ENCODE measurements around the gene RRAS2. TPM values are rescaled to one million over a fixed set of nuclear protein-coding genes. Genes with fewer than 3 reads are reported as not detected.

RRAS2 gene
- total RNA-seq, 2 experiments from 2014 or later: 54.8 to 60.0 TPM

DNA sequence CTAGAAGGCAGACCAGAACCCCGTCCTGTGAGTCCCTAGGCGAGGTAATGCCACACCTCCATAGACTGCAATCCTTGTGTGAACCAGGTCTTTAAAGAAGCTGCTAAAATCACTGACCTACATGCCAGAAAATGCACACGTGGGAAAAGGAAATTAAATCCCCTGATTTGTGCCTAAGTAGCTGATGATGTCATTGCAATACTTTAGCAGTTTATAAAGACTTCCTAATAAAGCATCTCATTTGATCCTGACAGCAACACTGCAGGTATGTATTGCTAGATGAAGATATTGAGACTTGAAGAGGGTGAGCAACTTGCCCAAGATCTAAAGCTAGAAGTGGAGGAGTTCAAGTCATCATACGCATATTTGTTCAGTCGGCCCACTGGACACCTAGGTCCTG lies 107.2 kb downstream of the RRAS2 start:
- H3K4me1 Mint-ChIP-seq: peaks cover 19% of the 10 kb centered on the region
- H3K4me3 Mint-ChIP-seq: no peak overlapping the region
- ATAC-seq (ENCODE audit: low read depth) (no peak), DNase-seq (no peak)
- H3K36me3 Mint-ChIP-seq: no peaks in the 10 kb centered on the region
- POLR2A ChIA-PET: no interaction called here
- no peaks in the 10 kb centered on the region for H3K9me3 Mint-ChIP-seq
- no peak overlapping the region for H3K27ac Mint-ChIP-seq
- peaks cover 6% of the 10 kb centered on the region for H3K27me3 Mint-ChIP-seq

DNA sequence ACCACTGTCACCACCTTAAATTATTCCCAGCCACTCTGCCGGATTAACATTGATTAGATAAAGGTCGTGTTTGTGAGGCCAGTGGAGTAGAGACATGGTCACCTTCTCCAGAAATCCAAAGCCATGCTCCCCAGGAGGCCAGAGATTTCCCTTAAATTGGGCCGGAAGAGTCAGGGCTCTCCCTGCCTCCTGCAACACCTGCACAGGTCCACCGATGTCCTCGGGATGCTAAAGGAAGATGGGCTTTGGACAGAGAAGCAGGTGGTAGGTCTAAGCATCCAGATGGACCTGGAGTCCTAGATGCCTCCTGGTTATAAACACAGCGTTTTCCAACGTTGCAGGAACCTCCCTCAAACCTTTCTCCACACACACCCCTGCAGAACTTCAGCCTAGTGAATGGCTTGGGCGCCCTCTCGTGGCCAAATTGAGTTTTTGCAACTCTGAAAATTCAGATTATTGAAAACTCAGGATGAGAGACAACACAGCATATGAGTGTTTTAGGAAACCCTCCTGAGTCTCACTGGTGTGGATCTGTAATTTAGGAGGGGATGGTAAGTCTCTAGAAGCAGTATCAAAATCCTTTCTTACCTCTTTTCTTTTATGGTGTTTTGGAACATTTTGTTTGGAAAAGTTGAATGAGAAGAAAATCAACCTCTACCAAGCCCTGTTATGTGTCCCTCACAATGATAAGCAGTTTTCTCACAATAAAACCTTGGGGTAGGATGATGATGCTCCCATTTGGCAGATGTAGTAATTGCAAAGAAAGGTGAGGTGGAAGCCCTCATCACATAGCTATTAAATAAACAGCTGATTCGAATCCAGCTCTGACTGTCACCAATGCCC lies 109.6 kb downstream of the RRAS2 start:
- ATAC-seq (ENCODE audit: low read depth): peak; percentile 38
- Mint-ChIP-seq H3K36me3 (no peaks in the 10 kb centered on the region), H3K27ac (no peak overlapping the region), H3K9me3 (no peaks in the 10 kb centered on the region), H3K27me3 (peaks cover 12% of the 10 kb centered on the region), H3K4me1 (peaks cover 20% of the 10 kb centered on the region), H3K4me3 (peak overlapping the region; percentile 57)
- POLR2A ChIA-PET: no interaction called here
- DNase-seq: peak; percentile 77

DNA sequence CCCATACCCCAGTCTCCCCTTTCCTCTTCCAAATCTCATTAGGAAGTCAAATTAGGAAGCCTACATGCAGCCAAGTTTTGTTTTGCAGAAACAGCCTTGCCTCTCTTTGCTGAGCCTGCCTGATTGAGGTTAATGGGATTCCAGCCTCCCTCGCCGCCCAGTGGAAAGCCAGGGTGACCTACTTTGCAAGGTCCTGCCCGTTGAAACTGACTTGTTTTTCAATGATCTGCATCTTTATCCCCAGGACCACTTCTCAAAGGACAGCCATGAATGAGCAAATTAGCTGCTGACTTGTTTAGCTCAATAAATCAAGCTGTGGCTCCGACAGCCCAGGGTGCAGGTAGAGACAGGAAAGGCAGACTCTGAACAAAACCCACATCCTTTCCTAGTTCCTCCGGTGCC lies 110.4 kb downstream of the RRAS2 start:
- DNase-seq (no peak), ATAC-seq (ENCODE audit: low read depth) (peak; percentile 69)
- peaks cover 12% of the 10 kb centered on the region for H3K27me3 Mint-ChIP-seq
- no peak overlapping the region for H3K27ac Mint-ChIP-seq
- peak overlapping the region; percentile 57 for H3K4me3 Mint-ChIP-seq
- H3K4me1 Mint-ChIP-seq: peaks cover 20% of the 10 kb centered on the region
- no peaks in the 10 kb centered on the region for H3K36me3 Mint-ChIP-seq
- H3K9me3 Mint-ChIP-seq: no peaks in the 10 kb centered on the region
- POLR2A ChIA-PET: no interaction called here

DNA sequence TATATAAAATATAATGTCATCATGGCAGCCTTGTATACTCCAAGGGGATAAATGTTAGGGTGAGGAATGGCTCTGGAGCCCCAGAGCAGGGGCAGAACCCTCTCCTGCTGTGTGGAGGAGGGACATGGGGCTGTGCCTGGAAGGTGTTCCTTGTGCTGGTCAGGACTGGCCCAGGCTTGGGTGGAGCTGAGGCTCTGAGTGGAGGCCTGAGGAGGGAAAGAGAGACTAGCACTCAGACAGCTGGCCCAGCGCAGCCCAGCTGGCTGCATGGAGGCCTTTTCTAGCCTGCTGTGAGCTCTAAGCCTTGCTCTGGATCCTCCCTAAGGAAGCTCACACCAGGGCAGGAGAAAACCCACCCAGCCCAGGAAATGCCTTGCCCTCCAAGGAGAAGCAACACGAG lies 113.5 kb downstream of the RRAS2 start:
- Mint-ChIP-seq H3K4me1 (peaks cover 20% of the 10 kb centered on the region), H3K27me3 (peaks cover 10% of the 10 kb centered on the region), H3K9me3 (no peaks in the 10 kb centered on the region), H3K27ac (no peak overlapping the region), H3K36me3 (no peaks in the 10 kb centered on the region), H3K4me3 (no peak overlapping the region)
- POLR2A ChIA-PET: no interaction called here
- DNase-seq (no peak), ATAC-seq (ENCODE audit: low read depth) (no peak)

DNA sequence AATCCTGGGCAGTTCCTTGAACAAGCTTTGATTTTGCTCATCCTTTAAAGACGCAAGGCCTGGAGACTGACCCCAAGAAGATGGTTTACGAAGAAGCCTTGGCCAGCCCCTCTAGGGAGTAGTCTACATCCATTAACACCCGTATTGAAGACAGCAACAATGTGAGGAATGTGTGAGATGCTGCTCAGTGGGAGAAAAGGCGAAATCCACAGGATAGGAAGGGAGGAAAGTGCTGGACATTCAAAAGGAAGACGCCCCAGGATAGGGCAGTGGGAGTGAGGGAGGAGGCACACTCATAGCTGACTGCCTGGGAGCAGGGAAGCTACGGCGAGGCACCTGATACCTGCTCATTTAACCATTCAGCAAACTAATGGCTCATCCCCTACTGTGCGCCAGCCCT lies 114.1 kb downstream of the RRAS2 start:
- POLR2A ChIA-PET: no interaction called here
- Mint-ChIP-seq H3K4me3 (no peak overlapping the region), H3K36me3 (no peaks in the 10 kb centered on the region), H3K9me3 (no peaks in the 10 kb centered on the region), H3K4me1 (peaks cover 20% of the 10 kb centered on the region), H3K27me3 (peaks cover 6% of the 10 kb centered on the region), H3K27ac (no peak overlapping the region)
- no peak for DNase-seq
- no peak for ATAC-seq (ENCODE audit: low read depth)

DNA sequence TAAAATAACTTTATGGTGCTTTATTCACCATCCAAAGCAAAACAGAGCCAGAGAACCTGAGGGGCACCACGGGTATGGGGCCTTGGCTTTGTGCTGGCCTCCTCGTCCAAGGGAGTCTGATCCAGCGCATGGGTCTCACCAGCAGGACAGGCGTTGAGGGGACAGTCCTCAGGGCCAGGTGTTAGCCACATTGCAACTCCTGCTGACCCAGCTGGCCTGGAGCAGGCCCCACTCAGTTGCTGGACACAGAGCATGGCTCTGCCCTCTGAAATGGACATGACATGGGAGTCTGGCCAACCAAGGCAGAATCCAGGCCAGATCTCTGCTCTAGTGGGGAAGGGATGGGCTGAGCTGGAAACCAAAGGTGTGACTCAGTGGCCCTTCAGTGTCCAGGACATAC lies 116.2 kb downstream of the RRAS2 start:
- H3K27ac Mint-ChIP-seq: no peak overlapping the region
- H3K4me3 Mint-ChIP-seq: no peak overlapping the region
- no peaks in the 10 kb centered on the region for H3K9me3 Mint-ChIP-seq
- ATAC-seq (ENCODE audit: low read depth) (no peak), DNase-seq (no peak)
- no peaks in the 10 kb centered on the region for H3K36me3 Mint-ChIP-seq
- POLR2A ChIA-PET: no interaction called here
- peaks cover 5% of the 10 kb centered on the region for H3K4me1 Mint-ChIP-seq
- H3K27me3 Mint-ChIP-seq: peaks cover 8% of the 10 kb centered on the region

DNA sequence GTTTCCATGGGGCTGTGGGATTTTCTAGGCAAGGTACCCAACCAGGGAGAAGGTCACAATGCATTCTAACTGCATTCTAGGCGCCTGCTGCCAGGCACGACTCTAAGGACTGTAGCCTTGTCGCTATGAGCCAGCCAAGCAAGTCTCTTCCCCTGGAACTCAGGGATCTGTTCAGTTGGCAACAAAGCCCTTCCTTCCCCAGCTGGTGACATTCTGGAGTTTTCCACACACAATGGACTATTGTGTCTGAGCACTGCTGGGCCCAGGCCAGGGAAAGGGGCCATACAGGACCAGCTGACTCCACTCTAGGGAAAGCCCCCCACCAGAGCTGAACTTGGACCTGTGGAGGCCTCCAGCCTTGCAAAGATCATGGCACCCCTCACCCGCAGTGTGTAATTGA lies 116.8 kb downstream of the RRAS2 start:
- DNase-seq (no peak), ATAC-seq (ENCODE audit: low read depth) (no peak)
- Mint-ChIP-seq H3K4me1 (peaks cover 1% of the 10 kb centered on the region), H3K27ac (no peak overlapping the region), H3K9me3 (no peaks in the 10 kb centered on the region), H3K4me3 (no peak overlapping the region), H3K36me3 (no peaks in the 10 kb centered on the region), H3K27me3 (peaks cover 9% of the 10 kb centered on the region)
- POLR2A ChIA-PET: no interaction called here

DNA sequence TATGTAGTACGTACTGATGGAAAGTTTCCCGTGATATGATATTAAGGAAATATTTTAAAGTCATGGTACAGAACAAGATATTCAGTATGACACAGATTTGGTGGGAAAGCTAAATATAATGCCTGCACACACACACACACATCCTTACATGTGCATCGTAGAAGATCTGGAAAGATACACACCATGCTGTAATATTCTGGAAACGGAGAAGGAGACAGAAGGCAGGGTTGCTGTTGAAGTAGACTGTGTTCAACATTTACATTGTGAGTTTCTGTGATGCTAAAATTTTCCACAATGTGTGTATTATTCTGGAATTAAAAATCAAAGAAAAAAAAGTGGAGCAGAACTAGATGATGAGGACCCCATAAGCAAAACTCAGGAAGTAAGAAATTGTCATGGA lies 118.0 kb downstream of the RRAS2 start:
- H3K4me3 Mint-ChIP-seq: no peak overlapping the region
- no peaks in the 10 kb centered on the region for H3K36me3 Mint-ChIP-seq
- DNase-seq (no peak), ATAC-seq (ENCODE audit: low read depth) (no peak)
- H3K27ac Mint-ChIP-seq: no peak overlapping the region
- H3K4me1 Mint-ChIP-seq: no peaks in the 10 kb centered on the region
- H3K9me3 Mint-ChIP-seq: no peaks in the 10 kb centered on the region
- H3K27me3 Mint-ChIP-seq: peaks cover 7% of the 10 kb centered on the region
- POLR2A ChIA-PET: no interaction called here

DNA sequence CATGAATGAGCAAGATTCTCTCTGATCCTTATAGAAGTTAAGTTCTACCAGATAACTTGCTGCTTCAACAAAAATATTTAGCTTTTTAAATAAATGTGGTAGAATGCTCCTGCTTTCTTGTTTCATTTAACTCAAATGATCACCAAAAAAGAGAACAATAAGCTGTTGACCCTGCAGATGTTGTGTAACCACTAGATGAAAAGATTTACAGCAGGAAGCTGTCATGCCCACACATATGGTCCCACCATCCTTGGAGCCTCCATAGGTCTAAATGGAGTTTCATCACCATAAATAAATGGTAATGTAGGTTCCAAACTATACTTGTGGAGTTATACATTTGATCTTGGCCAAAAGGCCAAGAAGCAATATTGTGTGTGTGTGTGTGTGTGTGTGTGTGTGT lies 118.8 kb downstream of the RRAS2 start:
- Mint-ChIP-seq H3K36me3 (no peaks in the 10 kb centered on the region), H3K4me3 (no peak overlapping the region), H3K27ac (no peak overlapping the region), H3K27me3 (peaks cover 8% of the 10 kb centered on the region), H3K9me3 (no peaks in the 10 kb centered on the region), H3K4me1 (no peaks in the 10 kb centered on the region)
- DNase-seq (no peak), ATAC-seq (ENCODE audit: low read depth) (no peak)
- POLR2A ChIA-PET: no interaction called here

DNA sequence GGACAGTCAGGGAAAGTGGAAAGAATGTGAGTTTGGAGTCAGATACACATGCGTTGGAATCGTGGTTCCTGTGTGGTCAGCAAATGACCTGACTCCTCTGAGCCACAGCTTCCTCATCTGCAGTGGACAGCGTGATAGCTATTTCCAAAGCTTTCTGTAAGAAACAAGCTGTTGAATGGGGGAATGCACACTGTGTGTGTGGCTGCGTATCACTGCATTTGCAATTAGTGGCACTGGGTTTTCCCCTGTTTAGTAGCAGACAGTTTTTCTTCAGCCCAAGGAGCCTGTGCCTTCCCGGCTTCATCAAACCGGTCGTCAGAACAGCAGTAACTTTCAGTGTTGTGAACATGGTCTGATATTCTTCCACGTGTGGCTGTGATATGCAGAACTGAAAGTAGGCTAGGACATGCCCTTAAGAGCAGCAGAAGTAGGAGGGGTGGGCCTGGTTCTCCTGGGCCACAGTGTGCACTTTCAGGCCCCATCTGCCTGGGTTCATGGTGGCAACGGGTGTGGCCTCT lies 121.5 kb downstream of the RRAS2 start:
- H3K36me3 Mint-ChIP-seq: no peaks in the 10 kb centered on the region
- ATAC-seq (ENCODE audit: low read depth): no peak
- no peak overlapping the region for H3K27ac Mint-ChIP-seq
- no peaks in the 10 kb centered on the region for H3K4me1 Mint-ChIP-seq
- H3K9me3 Mint-ChIP-seq: no peaks in the 10 kb centered on the region
- no peak overlapping the region for H3K4me3 Mint-ChIP-seq
- peaks cover 8% of the 10 kb centered on the region for H3K27me3 Mint-ChIP-seq
- POLR2A ChIA-PET: no interaction called here
- DNase-seq: no peak

DNA sequence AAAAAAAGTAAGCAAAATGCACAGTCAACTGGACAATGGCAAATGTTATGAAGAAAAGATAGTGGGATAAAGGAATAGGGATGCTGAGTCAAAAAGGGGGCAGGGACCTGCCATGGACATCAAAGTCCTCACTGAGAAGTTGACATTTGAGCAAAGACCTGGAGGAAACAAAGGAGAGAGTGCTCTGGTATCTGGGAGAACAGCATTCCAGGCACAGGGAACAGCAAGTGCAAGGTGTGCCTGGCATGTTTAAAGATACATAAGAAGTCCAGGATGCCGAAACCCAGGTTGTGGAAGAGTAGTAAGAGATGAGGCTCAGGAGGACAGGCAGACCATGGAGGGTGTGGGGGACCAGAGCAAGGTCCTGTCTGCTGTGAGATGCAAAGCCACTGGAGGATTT lies 123.3 kb downstream of the RRAS2 start:
- no peak for ATAC-seq (ENCODE audit: low read depth)
- peaks cover 12% of the 10 kb centered on the region for H3K27me3 Mint-ChIP-seq
- no peaks in the 10 kb centered on the region for H3K9me3 Mint-ChIP-seq
- H3K27ac Mint-ChIP-seq: no peak overlapping the region
- no peaks in the 10 kb centered on the region for H3K36me3 Mint-ChIP-seq
- POLR2A ChIA-PET: no interaction called here
- no peaks in the 10 kb centered on the region for H3K4me1 Mint-ChIP-seq
- no peak overlapping the region for H3K4me3 Mint-ChIP-seq
- no peak for DNase-seq

DNA sequence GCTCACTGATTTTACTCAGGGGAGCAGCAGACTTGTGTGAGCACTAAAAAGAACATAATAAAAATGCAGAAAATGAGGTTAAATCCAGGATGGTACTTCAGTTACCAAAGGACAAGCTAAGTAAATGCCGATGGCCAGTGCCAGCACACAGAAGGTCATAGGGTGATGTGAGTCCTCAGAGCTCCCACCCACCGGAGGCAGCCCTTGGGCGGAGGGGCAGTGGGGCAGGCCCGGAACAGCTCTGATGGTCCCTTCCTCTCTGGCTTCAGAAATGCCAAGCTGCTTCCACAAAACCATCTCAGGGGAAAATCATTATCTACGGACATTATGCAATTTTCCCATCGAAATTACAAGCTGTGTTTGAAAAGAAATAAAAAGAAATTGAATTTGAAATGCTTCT lies 124.5 kb downstream of the RRAS2 start:
- Mint-ChIP-seq H3K27me3 (peaks cover 12% of the 10 kb centered on the region), H3K4me1 (no peaks in the 10 kb centered on the region), H3K9me3 (no peaks in the 10 kb centered on the region), H3K27ac (no peak overlapping the region), H3K36me3 (no peaks in the 10 kb centered on the region), H3K4me3 (no peak overlapping the region)
- POLR2A ChIA-PET: no interaction called here
- ATAC-seq (ENCODE audit: low read depth): no peak
- DNase-seq: no peak

DNA sequence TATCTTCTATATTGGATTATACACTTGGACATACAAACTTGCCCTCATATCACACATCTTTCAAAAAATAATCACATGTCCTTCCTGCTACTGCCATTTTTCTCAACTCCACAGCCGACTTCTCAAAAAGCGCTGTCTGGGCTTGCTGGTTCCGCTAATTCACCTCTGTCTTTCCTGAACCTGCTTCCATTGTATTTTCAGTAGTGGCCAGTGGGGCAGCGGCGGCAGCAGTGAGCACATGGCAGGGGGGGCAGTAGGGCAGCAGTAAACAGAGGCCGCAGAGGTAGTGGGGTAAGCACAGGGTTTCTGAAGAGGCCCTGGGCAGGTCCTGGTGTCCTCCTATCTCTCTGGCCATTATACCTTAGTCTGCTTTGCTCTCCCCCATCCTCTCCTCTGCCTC lies 126.3 kb downstream of the RRAS2 start:
- no peak overlapping the region for H3K4me3 Mint-ChIP-seq

DNA sequence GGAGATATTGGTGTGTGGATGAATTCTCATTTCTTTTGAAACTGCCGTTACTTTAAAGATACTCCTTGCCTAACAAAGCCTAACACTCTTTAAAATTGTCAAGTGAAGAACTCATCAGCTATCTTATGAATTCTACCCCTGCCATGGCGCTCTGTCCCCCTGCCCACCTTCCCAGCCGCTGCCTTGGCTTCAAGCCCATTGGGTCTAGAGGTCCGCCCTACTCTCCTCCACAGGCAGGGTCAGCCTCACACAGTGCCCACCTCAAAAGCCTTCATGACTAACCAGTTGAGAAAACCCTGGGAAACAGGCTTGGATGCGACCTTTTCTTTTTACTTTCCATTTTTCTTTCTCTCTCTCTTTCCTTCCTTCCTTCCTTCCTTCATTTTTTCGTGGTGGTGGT lies 128.6 kb downstream of the RRAS2 start:
- H3K27me3 Mint-ChIP-seq: peaks cover 3% of the 10 kb centered on the region
- H3K27ac Mint-ChIP-seq: no peak overlapping the region
- POLR2A ChIA-PET: no interaction called here
- peaks cover 1% of the 10 kb centered on the region for H3K4me1 Mint-ChIP-seq
- H3K36me3 Mint-ChIP-seq: no peaks in the 10 kb centered on the region
- DNase-seq (no peak), ATAC-seq (ENCODE audit: low read depth) (no peak)
- H3K4me3 Mint-ChIP-seq: no peak overlapping the region
- peaks cover 3% of the 10 kb centered on the region for H3K9me3 Mint-ChIP-seq

More for the DNA sequence above, 126.3 kb downstream of the RRAS2 start:
- Mint-ChIP-seq H3K27ac (no peak overlapping the region), H3K27me3 (peaks cover 10% of the 10 kb centered on the region), H3K4me1 (peaks cover 1% of the 10 kb centered on the region), H3K36me3 (no peaks in the 10 kb centered on the region), H3K9me3 (no peaks in the 10 kb centered on the region)
- no peak for ATAC-seq (ENCODE audit: low read depth)
- POLR2A ChIA-PET: no interaction called here
- no peak for DNase-seq

All from activated naive CD8-positive, alpha-beta T cell treated with anti-CD3 and anti-CD28 coated beads, Interleukin-2, amount 10 ng/mL, durations not matched to agents 7 days and 5 days (primary cell).